ENCODE data around the gene BATF. TPM values are rescaled to one million over a fixed set of nuclear protein-coding genes. Genes with fewer than 3 reads are reported as not detected.
A peak's percentile ranks its signal among the peaks of the same experiment; 100 is the strongest.

The BATF gene
- total RNA-seq, 1 donor from 2014 or later, result not detected

DNA sequence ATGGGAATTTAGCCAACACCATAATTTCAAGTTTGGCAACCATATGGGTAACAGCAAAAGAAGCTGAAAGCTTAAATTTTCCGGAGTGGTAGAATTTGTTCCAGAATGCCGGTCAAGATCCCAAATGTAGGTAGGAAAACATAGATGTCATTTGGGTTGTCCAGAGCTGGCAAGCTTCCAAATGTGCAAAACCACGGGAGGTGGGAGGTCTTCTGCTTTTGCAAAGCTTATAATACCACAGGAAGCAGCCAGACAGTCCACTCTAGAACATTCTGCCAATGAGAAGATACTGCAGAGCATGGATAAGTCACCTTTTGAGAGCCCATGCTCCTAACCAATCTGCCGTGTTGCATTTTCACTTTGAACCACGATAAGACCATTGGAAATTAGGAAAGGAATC lies 26.4 kb upstream of the BATF start:
- Mint-ChIP-seq H3K4me1 (no peaks in the 10 kb centered on the region), H3K9me3 (peaks cover 3% of the 10 kb centered on the region), H3K27ac (ENCODE audit: unreplicated experiment) (no peak overlapping the region), H3K36me3 (ENCODE audit: low read depth) (no peaks in the 10 kb centered on the region), H3K27me3 (ENCODE audit: low read depth) (no peaks in the 10 kb centered on the region), H3K4me3 (no peak overlapping the region)
- TF ChIP-seq, protein P1, sequence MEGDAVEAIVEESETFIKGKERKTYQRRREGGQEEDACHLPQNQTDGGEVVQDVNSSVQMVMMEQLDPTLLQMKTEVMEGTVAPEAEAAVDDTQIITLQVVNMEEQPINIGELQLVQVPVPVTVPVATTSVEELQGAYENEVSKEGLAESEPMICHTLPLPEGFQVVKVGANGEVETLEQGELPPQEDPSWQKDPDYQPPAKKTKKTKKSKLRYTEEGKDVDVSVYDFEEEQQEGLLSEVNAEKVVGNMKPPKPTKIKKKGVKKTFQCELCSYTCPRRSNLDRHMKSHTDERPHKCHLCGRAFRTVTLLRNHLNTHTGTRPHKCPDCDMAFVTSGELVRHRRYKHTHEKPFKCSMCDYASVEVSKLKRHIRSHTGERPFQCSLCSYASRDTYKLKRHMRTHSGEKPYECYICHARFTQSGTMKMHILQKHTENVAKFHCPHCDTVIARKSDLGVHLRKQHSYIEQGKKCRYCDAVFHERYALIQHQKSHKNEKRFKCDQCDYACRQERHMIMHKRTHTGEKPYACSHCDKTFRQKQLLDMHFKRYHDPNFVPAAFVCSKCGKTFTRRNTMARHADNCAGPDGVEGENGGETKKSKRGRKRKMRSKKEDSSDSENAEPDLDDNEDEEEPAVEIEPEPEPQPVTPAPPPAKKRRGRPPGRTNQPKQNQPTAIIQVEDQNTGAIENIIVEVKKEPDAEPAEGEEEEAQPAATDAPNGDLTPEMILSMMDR (conservative IDR thresholded peaks at IDR 0.05), result no peak
- DNase-seq (ENCODE audit: low read depth, low spot score), result no peak

- peak overlapping the region; percentile 62 for H3K27ac Mint-ChIP-seq (ENCODE audit: unreplicated experiment)
- H3K4me3 Mint-ChIP-seq, result no peak overlapping the region
- no peaks in the 10 kb centered on the region for H3K36me3 Mint-ChIP-seq (ENCODE audit: low read depth)
- DNase-seq (ENCODE audit: low read depth, low spot score), result no peak
- TF ChIP-seq, protein P1 (conservative IDR thresholded peaks at IDR 0.05), result no peak
- peaks cover 3% of the 10 kb centered on the region for H3K9me3 Mint-ChIP-seq
- H3K4me1 Mint-ChIP-seq, result no peaks in the 10 kb centered on the region
- H3K27me3 Mint-ChIP-seq (ENCODE audit: low read depth), result no peaks in the 10 kb centered on the region
Measured at GRCh38 chr14:75496755-75497154, 25.5 kb upstream of the BATF start.

DNA sequence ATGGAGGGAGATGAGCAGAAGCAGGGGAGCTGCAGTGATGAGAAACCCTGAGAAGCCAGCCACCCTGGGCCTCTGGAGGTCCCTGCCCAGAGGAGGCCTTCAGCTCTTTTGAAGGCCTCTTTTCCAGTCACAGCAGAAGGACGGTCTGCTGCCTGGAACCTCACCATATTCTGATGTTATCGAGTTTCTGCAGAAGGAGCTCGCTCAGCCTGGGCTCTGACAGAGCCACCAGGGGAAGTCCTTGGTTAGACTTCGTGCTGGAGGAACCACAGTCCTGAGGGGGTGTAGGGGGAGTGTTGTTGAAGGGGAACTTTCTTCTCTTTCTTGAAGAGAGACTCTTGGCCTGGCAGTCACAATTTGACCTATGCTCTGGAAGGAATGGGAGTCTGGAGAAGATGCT lies 25.1 kb upstream of the BATF start:
- peak overlapping the region; percentile 62 for H3K27ac Mint-ChIP-seq (ENCODE audit: unreplicated experiment)

GRCh38 chr14:75497701-75498100 lies 24.6 kb upstream of the BATF start:
- H3K36me3 Mint-ChIP-seq (ENCODE audit: low read depth), result no peaks in the 10 kb centered on the region
- TF ChIP-seq, protein P1 (conservative IDR thresholded peaks at IDR 0.05), result no peak
- H3K4me1 Mint-ChIP-seq, result no peaks in the 10 kb centered on the region
- peaks cover 3% of the 10 kb centered on the region for H3K9me3 Mint-ChIP-seq
- H3K27me3 Mint-ChIP-seq (ENCODE audit: low read depth), result no peaks in the 10 kb centered on the region
- H3K4me3 Mint-ChIP-seq, result no peak overlapping the region
- H3K27ac Mint-ChIP-seq (ENCODE audit: unreplicated experiment), result no peak overlapping the region
- no peak for DNase-seq (ENCODE audit: low read depth, low spot score)

More for the DNA sequence above, 25.1 kb upstream of the BATF start:
- Mint-ChIP-seq H3K4me1 (no peaks in the 10 kb centered on the region), H3K9me3 (peaks cover 3% of the 10 kb centered on the region), H3K27me3 (ENCODE audit: low read depth) (no peaks in the 10 kb centered on the region), H3K4me3 (no peak overlapping the region), H3K36me3 (ENCODE audit: low read depth) (no peaks in the 10 kb centered on the region)
- DNase-seq (ENCODE audit: low read depth, low spot score), result no peak
- TF ChIP-seq, protein P1 (conservative IDR thresholded peaks at IDR 0.05), result no peak

- Mint-ChIP-seq H3K36me3 (ENCODE audit: low read depth) (no peaks in the 10 kb centered on the region), H3K27me3 (ENCODE audit: low read depth) (no peaks in the 10 kb centered on the region), H3K4me1 (no peaks in the 10 kb centered on the region), H3K4me3 (no peak overlapping the region), H3K27ac (ENCODE audit: unreplicated experiment) (peak overlapping the region; percentile 69), H3K9me3 (no peaks in the 10 kb centered on the region)
- DNase-seq (ENCODE audit: low read depth, low spot score), result no peak
- TF ChIP-seq, protein P1 (conservative IDR thresholded peaks at IDR 0.05), result no peak
Measured at GRCh38 chr14:75499084-75499875, 23.0 kb upstream of the BATF start.
